ENCODE measurements around the gene CDK16.
"Not testable (repeated sequence)": the region's sequence is repeated elsewhere in the genome, so short reads cannot be mapped to it uniquely, and the experiment has no call there.

CDK16 gene

GRCh38 chrX:47248576-47248975 lies 30.1 kb downstream of the CDK16 start:
- DNase-seq (ENCODE audit: low read depth, low spot score) = no peak

- no peak for DNase-seq (ENCODE audit: low read depth, low spot score)
These were observed 31.5 kb downstream of the CDK16 start for GRCh38 chrX:47250017-47250347.

DNA sequence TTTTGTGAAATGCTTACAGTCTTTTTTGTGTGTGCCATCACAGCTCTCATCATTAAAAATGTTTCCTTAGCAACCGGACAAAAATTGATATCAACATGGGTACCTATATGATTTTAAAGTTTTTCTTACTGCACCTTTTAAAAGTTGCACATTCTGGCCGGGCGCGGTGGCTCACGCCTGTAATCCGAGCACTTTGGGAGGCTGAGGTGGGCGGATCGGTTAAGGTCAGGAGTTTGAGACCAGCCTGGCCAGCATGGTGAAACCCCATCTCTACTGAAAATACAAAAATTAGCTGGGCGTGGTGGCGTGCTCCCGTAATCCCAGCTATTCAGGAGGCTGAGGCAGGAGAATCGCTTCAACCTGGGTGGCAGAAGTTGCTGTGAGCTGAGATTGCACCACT lies 39.1 kb downstream of the CDK16 start:
- not testable (repeated sequence) for DNase-seq (ENCODE audit: low read depth, low spot score)

- DNase-seq (ENCODE audit: low read depth, low spot score) = no peak
These were observed 46.1 kb downstream of the CDK16 start for GRCh38 chrX:47264483-47265173.

GRCh38 chrX:47266643-47267042 lies 48.2 kb downstream of the CDK16 start:
- DNase-seq (ENCODE audit: low read depth, low spot score) = no peak

DNA sequence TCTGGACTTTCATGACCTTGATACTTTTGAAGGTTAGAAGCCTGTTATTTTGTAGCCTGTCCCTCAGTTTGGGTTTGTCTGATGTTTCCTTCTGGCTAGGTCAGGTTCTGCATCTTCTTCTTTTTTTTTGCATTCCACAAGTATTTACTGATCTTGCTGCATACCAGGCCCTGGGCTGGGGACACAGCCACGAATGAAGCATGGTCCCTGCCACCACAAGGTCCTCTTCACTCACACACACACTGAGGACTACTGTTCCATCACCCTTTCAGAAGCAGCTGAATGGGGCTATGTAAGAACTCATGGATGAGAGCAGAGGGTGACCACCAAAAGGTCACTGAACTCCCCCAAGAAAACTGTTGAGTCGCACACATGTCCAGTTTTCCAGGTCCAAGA lies 53.5 kb downstream of the CDK16 start:
- no peak for DNase-seq (ENCODE audit: low read depth, low spot score)

- no peak for DNase-seq (ENCODE audit: low read depth, low spot score)
These were observed 54.7 kb downstream of the CDK16 start for GRCh38 chrX:47273011-47273730.

- DNase-seq (ENCODE audit: low read depth, low spot score) = no peak
These were observed 60.2 kb downstream of the CDK16 start for GRCh38 chrX:47278691-47279090.

All from activated naive CD8-positive, alpha-beta T cell treated with anti-CD3 and anti-CD28 coated beads, Interleukin-2, amount 50 U/mL, for 16 hours (primary cell).